ENCODE measurements around the gene ABLIM2. TPM values are rescaled to one million over a fixed set of nuclear protein-coding genes. Genes with fewer than 3 reads are reported as not detected.

ABLIM2 gene
- total and polyA plus RNA-seq, 2 experiments from 2014 or later, result 1.5 to 4.3 TPM

- no peak for TF ChIP-seq ZNF462 (CRISPR knock-in tag; IDR thresholded peaks at IDR 0.05)
- TF ChIP-seq CTCF (conservative IDR thresholded peaks at IDR 0.05; ENCODE audit: low read depth in 2 of 2), result no peak
- TF ChIP-seq ZNF331 (CRISPR knock-in tag; IDR thresholded peaks at IDR 0.05; ENCODE audit: low read depth), result no peak
- TF ChIP-seq JUNB (IDR thresholded peaks at IDR 0.05; ENCODE audit: unreplicated experiment), result no peak
Measured at GRCh38 chr4:7963691-7964090, 194.9 kb downstream of the ABLIM2 start (continued).

GRCh38 chr4:7962609-7963508, 195.8 kb downstream of the ABLIM2 start:
- H3K27ac Mint-ChIP-seq, result no peak overlapping the region
- H3K36me3 Mint-ChIP-seq (ENCODE audit: low read depth), result no peaks in the 10 kb centered on the region
- Histone ChIP-seq H3K9me2 (ENCODE audit: insufficient read depth) (no peaks in the 10 kb centered on the region), H3K27ac (ENCODE audit: low read depth) (no peak overlapping the region), H3K4me3 (no peak overlapping the region), H3K79me2 (replicated peaks; ENCODE audit: insufficient read depth) (no peaks in the 10 kb centered on the region), H3K36me3 (ENCODE audit: insufficient read depth) (no peaks in the 10 kb centered on the region), H2AFZ (no peak overlapping the region), H3K27me3 (ENCODE audit: insufficient read depth) (no peaks in the 10 kb centered on the region), H3F3A (replicated peaks; ENCODE audit: low read depth) (0 out of 2 replicates have a peak, but pooled peaks cover 6% of the 10 kb centered on the region), H3K4me1 (ENCODE audit: insufficient read depth) (peaks cover 17% of the 10 kb centered on the region), H4K20me1 (replicated peaks; ENCODE audit: insufficient read depth) (no peaks in the 10 kb centered on the region; the same call in 1 of the 2 replicates), H3K4me2 (no peak overlapping the region)
- no peak for DNase-seq (ENCODE audit: low spot score)
- peaks cover 19% of the 10 kb centered on the region for H3K4me1 Mint-ChIP-seq
- ATAC-seq, result no peak
- no peak for TF ChIP-seq NANOG (IDR thresholded peaks at IDR 0.05; ENCODE audit: borderline replicate concordance)
- no peak for TF ChIP-seq CREB1 (CRISPR knock-in tag; IDR thresholded peaks at IDR 0.05; ENCODE audit: low read depth)
- no peak for TF ChIP-seq ZNF331 (CRISPR knock-in tag; IDR thresholded peaks at IDR 0.05; ENCODE audit: low read depth)
- no peak for TF ChIP-seq ETS1 (IDR thresholded peaks at IDR 0.05)
- no peak for TF ChIP-seq EZH2phosphoT487 (IDR thresholded peaks at IDR 0.05; ENCODE audit: unreplicated experiment)
- no peak for TF ChIP-seq CTCF (conservative IDR thresholded peaks at IDR 0.05; ENCODE audit: low read depth in 2 of 2)
- TF ChIP-seq POLR2AphosphoS5 (IDR thresholded peaks at IDR 0.05; ENCODE audit: low read depth), result no peak
- TF ChIP-seq ZNF114 (CRISPR knock-in tag; IDR thresholded peaks at IDR 0.05), result no peak
- H3K9me3 Mint-ChIP-seq, result no peaks in the 10 kb centered on the region
- H3K27me3 Mint-ChIP-seq (ENCODE audit: insufficient read depth, low read depth, poor library complexity), result peaks cover 4% of the 10 kb centered on the region
- no peak overlapping the region for H3K4me3 Mint-ChIP-seq
